ENCODE data around the gene TOMM7. TPM values are rescaled to one million over a fixed set of nuclear protein-coding genes. Genes with fewer than 3 reads are reported as not detected.
"Not testable (repeated sequence)": the region's sequence is repeated elsewhere in the genome, so short reads cannot be mapped to it uniquely, and the experiment has no call there.

TOMM7 gene
- total RNA-seq, 2 donors from 2014 or later = 335 to 356 TPM

GRCh38 chr7:22782616-22783232 is 39.9 kb downstream of the TOMM7 start:
- peaks cover 28% of the 10 kb centered on the region for H3K4me1 ChIP-seq (ENCODE audit: control insufficient read depth, insufficient read depth, low read length)
- Mint-ChIP-seq H3K4me3 (no peak overlapping the region), H3K27me3 (ENCODE audit: insufficient read depth) (no peaks in the 10 kb centered on the region), H3K4me1 (peaks cover 43% of the 10 kb centered on the region), H3K9me3 (no peaks in the 10 kb centered on the region), H3K27ac (peak overlapping the region; percentile 56), H3K36me3 (ENCODE audit: low read depth) (no peaks in the 10 kb centered on the region)
- no peaks in the 10 kb centered on the region for H3K9me3 ChIP-seq (ENCODE audit: control insufficient read depth, low read length)
- no peaks in the 10 kb centered on the region for H3K36me3 ChIP-seq (ENCODE audit: control insufficient read depth, insufficient read depth, low read length)
- WGBS, 2 experiments (ENCODE audit: insufficient coverage in 1 of 2, insufficient read length in 1 of 2) = 67 to 81% methylated on average over 4 to 7 of the region's 7 CpGs
- H3K27me3 ChIP-seq (ENCODE audit: control insufficient read depth, insufficient read depth, low read length, poor library complexity, severe bottlenecking) = no peaks in the 10 kb centered on the region
- peak; percentile 94 for DNase-seq
- TF ChIP-seq CTCF (conservative IDR thresholded peaks at IDR 0.05) = peak; percentile 95
- H3K4me3 ChIP-seq (ENCODE audit: low read length) = no peak overlapping the region
- no peak overlapping the region for H3K9ac ChIP-seq (ENCODE audit: extremely low read depth, low read length, poor library complexity, severe bottlenecking)
- no peak overlapping the region for H3K27ac ChIP-seq (ENCODE audit: low read depth, low read length)

- no peaks in the 10 kb centered on the region for H3K36me3 ChIP-seq (ENCODE audit: control insufficient read depth, insufficient read depth, low read length)
- 85 to 87% methylated on average over 5 of the region's 5 CpGs for WGBS, 2 experiments (ENCODE audit: insufficient coverage in 1 of 2, insufficient read length in 1 of 2)
- peaks cover 38% of the 10 kb centered on the region for H3K4me1 Mint-ChIP-seq
- H3K4me3 ChIP-seq (ENCODE audit: low read length) = no peak overlapping the region
- no peak for DNase-seq
- H3K27me3 ChIP-seq (ENCODE audit: control insufficient read depth, insufficient read depth, low read length, poor library complexity, severe bottlenecking) = no peaks in the 10 kb centered on the region
- peaks cover 25% of the 10 kb centered on the region for H3K4me1 ChIP-seq (ENCODE audit: control insufficient read depth, insufficient read depth, low read length)
- H3K4me3 Mint-ChIP-seq = no peak overlapping the region
- no peaks in the 10 kb centered on the region for H3K9me3 Mint-ChIP-seq
- H3K27ac ChIP-seq (ENCODE audit: low read depth, low read length) = no peak overlapping the region
- TF ChIP-seq CTCF (conservative IDR thresholded peaks at IDR 0.05) = no peak
- H3K36me3 Mint-ChIP-seq (ENCODE audit: low read depth) = no peaks in the 10 kb centered on the region
- no peaks in the 10 kb centered on the region for H3K27me3 Mint-ChIP-seq (ENCODE audit: insufficient read depth)
- no peak overlapping the region for H3K27ac Mint-ChIP-seq
- H3K9me3 ChIP-seq (ENCODE audit: control insufficient read depth, low read length) = no peaks in the 10 kb centered on the region
- H3K9ac ChIP-seq (ENCODE audit: extremely low read depth, low read length, poor library complexity, severe bottlenecking) = no peak overlapping the region
Observed at GRCh38 chr7:22781230-22781711, 41.4 kb downstream of the TOMM7 start.

- H3K4me1 ChIP-seq (ENCODE audit: control insufficient read depth, insufficient read depth, low read length) = peaks cover 19% of the 10 kb centered on the region
- not testable (repeated sequence) for H3K36me3 ChIP-seq (ENCODE audit: control insufficient read depth, insufficient read depth, low read length); H3K4me3 Mint-ChIP-seq; H3K27me3 ChIP-seq (ENCODE audit: control insufficient read depth, insufficient read depth, low read length, poor library complexity, severe bottlenecking); H3K27ac ChIP-seq (ENCODE audit: low read depth, low read length); H3K27me3 Mint-ChIP-seq (ENCODE audit: insufficient read depth); H3K36me3 Mint-ChIP-seq (ENCODE audit: low read depth); H3K9me3 ChIP-seq (ENCODE audit: control insufficient read depth, low read length); DNase-seq; H3K27ac Mint-ChIP-seq; H3K4me3 ChIP-seq (ENCODE audit: low read length); H3K9ac ChIP-seq (ENCODE audit: extremely low read depth, low read length, poor library complexity, severe bottlenecking); H3K9me3 Mint-ChIP-seq
- 80 to 83% methylated on average over 2 to 4 of the region's 4 CpGs for WGBS, 2 experiments (ENCODE audit: insufficient coverage in 1 of 2, insufficient read length in 1 of 2)
- peaks cover 31% of the 10 kb centered on the region for H3K4me1 Mint-ChIP-seq
Observed at GRCh38 chr7:22779730-22780323, 42.8 kb downstream of the TOMM7 start.
